GM12874 (cell line): ENCODE data around the gene NDUFS3.

ENCODE experiments used
- TF ChIP-seq, protein P1 (sequence below): IDR thresholded peaks from 2 replicates; pipeline ENCODE4 v1.5.1; 2011; ENCODE audit warnings: low read depth, mild to moderate bottlenecking, control low read depth, low read length, moderate library complexity; ENCODE audit not compliant: insufficient read depth

The NDUFS3 gene

GRCh38 chr11:47615249-47615648 lies 36.4 kb downstream of the NDUFS3 start:
- TF ChIP-seq, protein P1, sequence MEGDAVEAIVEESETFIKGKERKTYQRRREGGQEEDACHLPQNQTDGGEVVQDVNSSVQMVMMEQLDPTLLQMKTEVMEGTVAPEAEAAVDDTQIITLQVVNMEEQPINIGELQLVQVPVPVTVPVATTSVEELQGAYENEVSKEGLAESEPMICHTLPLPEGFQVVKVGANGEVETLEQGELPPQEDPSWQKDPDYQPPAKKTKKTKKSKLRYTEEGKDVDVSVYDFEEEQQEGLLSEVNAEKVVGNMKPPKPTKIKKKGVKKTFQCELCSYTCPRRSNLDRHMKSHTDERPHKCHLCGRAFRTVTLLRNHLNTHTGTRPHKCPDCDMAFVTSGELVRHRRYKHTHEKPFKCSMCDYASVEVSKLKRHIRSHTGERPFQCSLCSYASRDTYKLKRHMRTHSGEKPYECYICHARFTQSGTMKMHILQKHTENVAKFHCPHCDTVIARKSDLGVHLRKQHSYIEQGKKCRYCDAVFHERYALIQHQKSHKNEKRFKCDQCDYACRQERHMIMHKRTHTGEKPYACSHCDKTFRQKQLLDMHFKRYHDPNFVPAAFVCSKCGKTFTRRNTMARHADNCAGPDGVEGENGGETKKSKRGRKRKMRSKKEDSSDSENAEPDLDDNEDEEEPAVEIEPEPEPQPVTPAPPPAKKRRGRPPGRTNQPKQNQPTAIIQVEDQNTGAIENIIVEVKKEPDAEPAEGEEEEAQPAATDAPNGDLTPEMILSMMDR: no peak

GRCh38 chr11:47616726-47617416 lies 38.0 kb downstream of the NDUFS3 start:
- TF ChIP-seq, protein P1: peak; percentile 75

GRCh38 chr11:47617417-47617809 lies 38.5 kb downstream of the NDUFS3 start:
- TF ChIP-seq, protein P1: no peak

GRCh38 chr11:47620836-47621378 lies 42.0 kb downstream of the NDUFS3 start:
- TF ChIP-seq, protein P1: no peak

- TF ChIP-seq, protein P1: no peak
Measured at GRCh38 chr11:47626234-47626633, 47.4 kb downstream of the NDUFS3 start.

GRCh38 chr11:47628026-47628425 lies 49.2 kb downstream of the NDUFS3 start:
- TF ChIP-seq, protein P1: no peak

DNA sequence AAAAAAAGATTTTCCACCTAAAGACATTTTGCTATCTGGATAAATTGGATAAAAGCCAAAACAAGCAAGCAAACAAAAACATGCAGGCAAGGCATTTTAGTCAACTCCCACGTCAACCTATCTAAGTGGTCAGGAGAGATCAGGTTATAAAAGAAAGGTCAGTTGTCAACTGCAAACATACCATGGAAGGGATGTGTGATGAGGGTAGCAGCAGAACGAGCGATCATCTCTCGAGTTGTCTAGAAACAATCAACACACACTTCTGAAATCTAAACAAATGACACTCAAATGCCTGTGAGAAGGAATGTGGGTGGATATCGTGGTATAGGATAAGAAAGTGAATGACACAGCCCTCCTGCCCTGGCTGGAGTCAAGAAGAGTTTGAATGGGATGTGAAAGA lies 52.6 kb downstream of the NDUFS3 start:
- TF ChIP-seq, protein P1: no peak
